GM13977 (cell line): ENCODE results near the gene CHAC2.

Source experiments
- DNase-seq: peaks from one replicate; pipeline ENCODE4 v3.0.0; 2012; ENCODE audit warnings: low spot score
- in situ Hi-C: fragments of 300-500 bp; cut with MboI; formaldehyde crosslinking; loops from one replicate; pipeline ENCODE4 v1.12.0; 2022; ENCODE audit warnings: low sequenced_read_pairs, low pct_unique_long_range_greater_than_20kb, mixed read lengths, inconsistent platforms; ENCODE audit not compliant: unreplicated experiment
- TF ChIP-seq, protein P1 (sequence below): IDR thresholded peaks from 2 replicates; pipeline ENCODE4 v1.5.1; 2012; ENCODE audit warnings: mild to moderate bottlenecking, control low read depth; ENCODE audit not compliant: insufficient read depth; ENCODE audit errors: extremely low read depth, missing control alignments

The CHAC2 gene

DNA sequence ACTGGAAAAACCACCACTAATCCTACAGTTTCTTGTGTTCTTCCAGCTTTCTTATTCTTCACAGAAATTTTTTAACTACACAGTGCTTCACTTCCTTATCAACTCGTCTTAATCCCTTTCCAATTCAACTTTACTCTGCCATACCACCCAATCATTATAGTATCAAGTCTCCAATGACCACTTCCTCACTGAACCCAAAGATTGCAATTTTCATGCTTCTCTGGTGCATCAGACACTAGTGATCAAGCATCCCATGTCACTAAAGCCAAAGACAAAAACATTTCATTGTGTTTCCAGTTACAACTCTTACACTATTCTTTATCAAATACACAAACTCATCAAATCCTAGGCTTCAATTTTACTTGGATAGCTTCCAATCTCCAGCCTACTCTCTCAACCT is 9.5 kb downstream of the CHAC2 start:
- TF ChIP-seq, protein P1, sequence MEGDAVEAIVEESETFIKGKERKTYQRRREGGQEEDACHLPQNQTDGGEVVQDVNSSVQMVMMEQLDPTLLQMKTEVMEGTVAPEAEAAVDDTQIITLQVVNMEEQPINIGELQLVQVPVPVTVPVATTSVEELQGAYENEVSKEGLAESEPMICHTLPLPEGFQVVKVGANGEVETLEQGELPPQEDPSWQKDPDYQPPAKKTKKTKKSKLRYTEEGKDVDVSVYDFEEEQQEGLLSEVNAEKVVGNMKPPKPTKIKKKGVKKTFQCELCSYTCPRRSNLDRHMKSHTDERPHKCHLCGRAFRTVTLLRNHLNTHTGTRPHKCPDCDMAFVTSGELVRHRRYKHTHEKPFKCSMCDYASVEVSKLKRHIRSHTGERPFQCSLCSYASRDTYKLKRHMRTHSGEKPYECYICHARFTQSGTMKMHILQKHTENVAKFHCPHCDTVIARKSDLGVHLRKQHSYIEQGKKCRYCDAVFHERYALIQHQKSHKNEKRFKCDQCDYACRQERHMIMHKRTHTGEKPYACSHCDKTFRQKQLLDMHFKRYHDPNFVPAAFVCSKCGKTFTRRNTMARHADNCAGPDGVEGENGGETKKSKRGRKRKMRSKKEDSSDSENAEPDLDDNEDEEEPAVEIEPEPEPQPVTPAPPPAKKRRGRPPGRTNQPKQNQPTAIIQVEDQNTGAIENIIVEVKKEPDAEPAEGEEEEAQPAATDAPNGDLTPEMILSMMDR, result no peak
- DNase-seq, result no peak
- in situ Hi-C loops, result no loop called here

DNA sequence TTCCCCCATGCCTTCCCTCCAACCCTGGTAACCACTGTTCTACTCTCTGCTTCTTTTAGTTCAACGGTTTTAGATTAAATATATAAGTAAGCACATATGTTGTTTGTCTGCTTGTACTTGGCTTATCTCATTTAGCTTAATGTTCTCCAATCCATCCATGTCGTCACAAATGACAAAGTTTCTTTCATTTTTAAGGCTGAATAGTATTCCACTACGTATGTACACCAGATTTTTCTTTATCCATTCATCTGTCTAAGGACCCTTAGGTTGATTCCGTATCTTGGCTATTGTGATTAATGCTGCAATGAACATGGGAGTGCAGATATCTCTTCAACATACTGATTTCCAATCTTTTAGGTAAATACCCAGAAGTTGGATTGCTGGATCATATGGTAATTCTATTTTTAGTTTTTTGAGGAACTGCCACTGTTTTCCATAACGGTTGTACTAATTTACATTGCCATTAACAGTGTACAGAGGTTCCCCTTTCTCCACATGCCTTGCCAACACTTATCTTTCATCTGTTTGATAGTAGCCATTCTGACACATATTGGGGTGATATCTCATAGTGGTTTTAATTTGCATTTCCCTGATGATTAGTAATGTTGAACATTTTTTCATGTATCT is 11.0 kb downstream of the CHAC2 start:
- DNase-seq, result no peak
- in situ Hi-C loops, result no loop called here
- TF ChIP-seq, protein P1, result no peak

GRCh38 chr2:53780056-53780455 is 12.5 kb downstream of the CHAC2 start:
- no peak for DNase-seq
- TF ChIP-seq, protein P1, result no peak
- in situ Hi-C loops, result no loop called here

DNA sequence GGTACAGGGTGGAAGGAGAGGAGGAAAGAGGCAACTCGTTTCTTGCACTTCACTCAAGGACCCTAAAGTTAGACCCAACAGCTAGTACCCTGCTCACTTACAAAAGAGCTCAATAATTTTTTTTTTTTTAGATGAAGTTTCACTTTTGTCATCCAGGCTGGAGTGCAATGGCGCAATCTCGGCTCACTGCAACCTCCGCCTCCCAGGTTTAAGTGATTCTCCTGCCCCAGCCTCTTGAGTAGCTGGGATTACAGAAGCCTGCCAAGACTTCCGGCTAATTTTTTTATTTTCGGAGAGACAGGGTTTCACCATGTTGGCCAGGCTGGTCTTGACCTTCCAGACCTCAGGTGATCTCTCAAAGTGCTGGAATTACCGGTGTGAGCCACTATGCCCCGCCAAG is 15.1 kb downstream of the CHAC2 start:
- TF ChIP-seq, protein P1, result no peak
- DNase-seq, result no peak
- in situ Hi-C loops, result no loop called here

GRCh38 chr2:53784436-53784835 is 16.8 kb downstream of the CHAC2 start:
- TF ChIP-seq, protein P1, result no peak
- in situ Hi-C loops, result no loop called here
- DNase-seq, result no peak

GRCh38 chr2:53785366-53785765 is 17.8 kb downstream of the CHAC2 start:
- no peak for DNase-seq
- TF ChIP-seq, protein P1, result no peak
- in situ Hi-C loops, result no loop called here

DNA sequence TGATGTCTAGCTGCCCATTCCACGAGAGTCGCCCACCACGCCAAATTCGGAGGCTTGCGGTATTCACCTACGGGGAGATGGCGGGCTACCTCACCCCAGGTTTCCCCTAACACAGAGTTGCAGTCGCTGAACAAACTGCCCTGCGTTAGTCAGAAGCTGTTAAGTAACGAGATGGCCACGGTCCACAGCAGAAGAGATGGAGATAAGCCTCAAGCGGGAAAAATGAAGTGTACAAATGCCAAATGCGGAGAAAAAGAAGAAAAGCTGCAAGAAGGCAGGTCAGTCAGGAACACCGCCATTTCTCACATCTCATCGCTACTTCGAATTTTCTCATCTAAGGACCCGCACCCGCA is 18.7 kb downstream of the CHAC2 start:
- in situ Hi-C loops, result no loop called here
- TF ChIP-seq, protein P1, result no peak
- DNase-seq, result no peak
